Ovary (tissue), 9 donors: ENCODE measurements around the gene SH3BP4. TPM values are rescaled to one million over a fixed set of nuclear protein-coding genes. Genes with fewer than 3 reads are reported as not detected.

Source experiments
- DNase-seq, 5 donors: peaks; one replicate each; pipeline ENCODE4 v3.0.0-alpha.2; 2019 to 2020
- H3K27ac ChIP-seq, 2 donors: fragments of 200-600 bp; one replicate each; pipeline versions ENCODE4 v1.5.1 to v1.8.0; 2019 to 2022
- H3K27me3 ChIP-seq: fragments of 200-600 bp; one replicate; pipeline ENCODE4 v1.8.0; 2022
- H3K36me3 ChIP-seq: fragments of 200-600 bp; sonication (generic); one replicate; pipeline ENCODE4 v1.5.1; 2019
- H3K4me1 ChIP-seq: one replicate; pipeline ENCODE4 v1.8.1; 2013; ENCODE audit warnings: mild to moderate bottlenecking, moderate library complexity; ENCODE audit not compliant: insufficient read depth
- H3K4me3 ChIP-seq: fragments of 200-600 bp; sonication (generic); one replicate; pipeline ENCODE4 v1.5.1; 2017
- H3K9me3 ChIP-seq, 2 donors: fragments of 200-600 bp in 1 of 2; sonication (generic) in 1 of 2; one replicate each; pipeline versions ENCODE4 v1.5.1 to v1.8.1; 2013 to 2019; ENCODE audit warnings: mild to moderate bottlenecking in 1 of 2, moderate library complexity in 1 of 2
- CTCF ChIP-seq, 3 donors: fragments of 450-650 bp in 2 of 3; fragments of 200-600 bp in 1 of 3; IDR thresholded peaks; one replicate each; pipeline versions ENCODE4 v1.5.1 to v1.8.0; 2016 to 2022; ENCODE audit warnings: antibody characterized with exemption in 3 of 3, mild to moderate bottlenecking in 1 of 3
- EP300 ChIP-seq: sonication (generic); formaldehyde crosslinking; IDR thresholded peaks from one replicate; pipeline ENCODE4 v1.6.1; 2017; ENCODE audit warnings: antibody characterized with exemption
- POLR2A ChIP-seq: fragments of 450-650 bp; IDR thresholded peaks from one replicate; pipeline ENCODE4 v1.6.1; 2017; ENCODE audit warnings: antibody characterized with exemption, mild to moderate bottlenecking, moderate library complexity
- WGBS, 3 donors: extraction: QIAGEN DNeasy Blood & Tissue Kit in 1 of 3; methylation state at CpG; one replicate each; pipeline versions ENCODE4 v1.1.5 to v1.1.7; 2013 to 2017; 5-methylcytosine and 5-hydroxymethylcytosine counted together
- intact Hi-C, 4 donors: fragments of 100-400 bp; cut with DNase I; formaldehyde crosslinking; loops; one replicate each; pipeline versions ENCODE4 v1.11.0 to v1.15.1; 2022 to 2023
- polyA plus RNA-seq, 2 donors: library from polyadenylated mRNA; stranded (reverse); fragments of 200-250 nt in 1 of 2; fragments of 350-450 nt in 1 of 2; fragmentation: Illumina TruSeq in 1 of 2; extraction: RNeasy Lipid Tissue Mini Kit (QIAGEN cat#74804) in 1 of 2; gene quantifications; one replicate each; pipeline ENCODE4 v1.2.3, GENCODE V29; 2013 to 2014
- total RNA-seq, 7 donors: library from RNA; depleted of rRNA in 2 of 7; stranded (reverse); fragments of >200 nt in 2 of 7; fragmentation: NEBNext Ultra II Directional in 3 of 7; extraction: Animal tissue kit (Norgen Biotek cat#: 25700) in 3 of 7; gene quantifications; one replicate each; pipeline versions ENCODE4 v1.1.0 to v1.2.4, GENCODE V29; 2016 to 2023
- donor health status: DM: no; HTN: no; CAD: no; lungs with moderate emphysema.
- donor health status: DM: no; HTN: no; CAD: no.
- donor health status: Bipolar disorder and iron deficiency.
- donor health status: DM: yes; HTN: yes; CAD: no.
- donor health status: DM: no; HTN: no; CAD: no.
- donor health status: DM: yes; HTN: yes; CAD: no.

SH3BP4 gene
- total and polyA plus RNA-seq, 9 donors: 20.3 to 44.9 (median 36.9) TPM

- Histone ChIP-seq H3K4me3 (no peak overlapping the region), H3K36me3 (no peaks in the 10 kb centered on the region), H3K27ac (no peak overlapping the region), H3K9me3 (no peaks in the 10 kb centered on the region), H3K27me3 (no peaks in the 10 kb centered on the region), H3K4me1 (peaks cover 7% of the 10 kb centered on the region)
- TF ChIP-seq POLR2A (no peak), CTCF (IDR thresholded peaks at IDR 0.05) (no peak), EP300 (no peak)
- 82 to 89% (median 85%) methylated on average over 7 of the region's 7 CpGs for WGBS, 3 donors
- no peak for DNase-seq
- intact Hi-C loops: no loop called here
Observed at GRCh38 chr2:234986390-234986789, 34.6 kb downstream of the SH3BP4 start.

- H3K9me3 ChIP-seq: no peaks in the 10 kb centered on the region
- no peak overlapping the region for H3K4me3 ChIP-seq
- no peak for DNase-seq
- no peak for TF ChIP-seq EP300
- no peak for TF ChIP-seq POLR2A
- TF ChIP-seq CTCF (IDR thresholded peaks at IDR 0.05): no peak
- WGBS, 3 donors: 94 to 96% (median 94%) methylated on average over 17 of the region's 17 CpGs
- H3K27ac ChIP-seq: no peak overlapping the region
- H3K27me3 ChIP-seq: no peaks in the 10 kb centered on the region
- intact Hi-C loops: no loop called here
- H3K4me1 ChIP-seq: peaks cover 6% of the 10 kb centered on the region
- no peaks in the 10 kb centered on the region for H3K36me3 ChIP-seq
Observed at GRCh38 chr2:234986876-234987720, 35.3 kb downstream of the SH3BP4 start.

GRCh38 chr2:234987754-234988153 lies 35.9 kb downstream of the SH3BP4 start:
- no peak overlapping the region for H3K4me3 ChIP-seq
- H3K27me3 ChIP-seq: no peaks in the 10 kb centered on the region
- TF ChIP-seq POLR2A (no peak), EP300 (no peak), CTCF (IDR thresholded peaks at IDR 0.05) (no peak)
- no peaks in the 10 kb centered on the region for H3K9me3 ChIP-seq
- WGBS, 3 donors: 96 to 98% (median 98%) methylated on average over 7 of the region's 7 CpGs
- no peaks in the 10 kb centered on the region for H3K36me3 ChIP-seq
- no peak overlapping the region for H3K27ac ChIP-seq
- intact Hi-C loops: no loop called here
- no peak for DNase-seq
- peaks cover 6% of the 10 kb centered on the region for H3K4me1 ChIP-seq

GRCh38 chr2:234988491-234988890 lies 36.7 kb downstream of the SH3BP4 start:
- intact Hi-C loops: no loop called here
- 94 to 97% (median 97%) methylated on average over 14 of the region's 14 CpGs for WGBS, 3 donors
- Histone ChIP-seq H3K36me3 (no peaks in the 10 kb centered on the region), H3K9me3 (no peaks in the 10 kb centered on the region), H3K4me3 (no peak overlapping the region), H3K27ac (no peak overlapping the region), H3K27me3 (no peaks in the 10 kb centered on the region), H3K4me1 (peaks cover 8% of the 10 kb centered on the region)
- no peak for DNase-seq
- TF ChIP-seq EP300 (no peak), POLR2A (no peak), CTCF (IDR thresholded peaks at IDR 0.05) (no peak)
